Measurements from ENCODE around the gene CSF1.

- TF ChIP-seq CTCF (conservative IDR thresholded peaks at IDR 0.05; ENCODE audit: low read depth in 2 of 2) (no peak), REST (IDR thresholded peaks at IDR 0.05; ENCODE audit: unreplicated experiment) (no peak), EZH2 (IDR thresholded peaks at IDR 0.05; ENCODE audit: low read depth, unreplicated experiment) (no peak), POLR2AphosphoS5 (IDR thresholded peaks at IDR 0.05; ENCODE audit: low read depth) (no peak), EZH2phosphoT487 (IDR thresholded peaks at IDR 0.05; ENCODE audit: unreplicated experiment) (no peak), CREB1 (CRISPR knock-in tag; IDR thresholded peaks at IDR 0.05; ENCODE audit: low read depth) (no peak), ZNF114 (CRISPR knock-in tag; IDR thresholded peaks at IDR 0.05) (no peak)
Measured at GRCh38 chr1:109913360-109913879, 2.8 kb downstream of the CSF1 start.

Measured in GM23338 (cell line).